ENCODE data around the gene OR6J1.

Gene OR6J1

DNA sequence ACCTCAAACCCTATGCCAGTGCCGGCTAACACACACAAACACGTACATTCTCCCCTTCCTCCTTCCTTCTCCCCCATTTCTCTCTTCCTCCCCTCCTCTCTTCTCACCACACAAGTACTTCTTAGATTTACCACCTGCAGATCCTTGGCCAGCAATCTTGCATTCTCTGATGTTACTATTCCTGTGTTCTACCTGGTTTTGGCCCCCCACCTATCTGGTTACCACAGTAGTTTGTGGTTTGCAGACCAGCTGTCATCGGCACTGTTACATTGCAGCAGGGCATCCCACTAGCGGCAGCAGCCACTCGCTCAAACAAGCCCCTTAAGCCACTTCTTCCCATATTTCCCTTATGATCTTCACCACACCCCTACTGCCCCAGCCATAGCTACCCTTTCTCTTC is 42.2 kb downstream of the OR6J1 start:
- DNase-seq: no peak

DNA sequence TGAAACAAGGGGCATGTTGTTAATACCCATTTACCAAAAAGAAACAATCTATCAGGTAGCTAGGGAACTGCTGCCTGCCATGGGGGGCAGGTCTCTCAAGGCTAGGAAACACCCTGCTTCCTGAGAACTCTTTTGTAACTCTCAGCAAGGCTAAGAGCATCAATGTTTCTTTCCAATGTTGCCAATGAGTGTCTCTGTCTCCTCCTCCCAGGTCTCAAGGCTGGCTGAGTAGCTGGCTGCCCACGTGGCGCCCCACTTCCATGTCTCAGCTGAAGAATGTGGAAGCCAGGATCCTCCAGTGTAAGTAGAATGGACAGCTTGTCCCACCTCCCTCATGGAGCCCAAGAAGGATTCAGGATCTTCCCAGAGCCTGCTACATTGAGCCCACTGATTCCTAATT is 42.7 kb downstream of the OR6J1 start:
- DNase-seq: no peak

DNA sequence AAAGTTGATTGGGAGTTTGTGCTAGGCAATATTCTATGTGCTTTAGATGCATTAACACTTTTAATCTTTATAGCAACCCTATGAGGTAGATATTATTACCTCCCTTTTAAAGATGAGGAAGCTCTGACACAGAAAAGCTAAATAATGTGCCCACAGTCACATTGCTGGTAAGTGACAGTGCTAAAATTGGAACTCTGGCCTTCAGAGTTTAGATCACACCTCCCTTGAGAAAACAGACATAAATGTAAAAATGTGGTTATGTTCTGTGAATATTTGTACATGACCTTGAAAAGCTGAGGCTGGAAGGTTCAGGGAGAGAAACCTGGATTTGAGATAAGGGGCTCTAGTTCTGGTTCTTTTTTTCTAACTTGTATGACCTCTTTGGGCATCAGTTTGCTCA is 44.1 kb downstream of the OR6J1 start:
- no peak for DNase-seq

DNA sequence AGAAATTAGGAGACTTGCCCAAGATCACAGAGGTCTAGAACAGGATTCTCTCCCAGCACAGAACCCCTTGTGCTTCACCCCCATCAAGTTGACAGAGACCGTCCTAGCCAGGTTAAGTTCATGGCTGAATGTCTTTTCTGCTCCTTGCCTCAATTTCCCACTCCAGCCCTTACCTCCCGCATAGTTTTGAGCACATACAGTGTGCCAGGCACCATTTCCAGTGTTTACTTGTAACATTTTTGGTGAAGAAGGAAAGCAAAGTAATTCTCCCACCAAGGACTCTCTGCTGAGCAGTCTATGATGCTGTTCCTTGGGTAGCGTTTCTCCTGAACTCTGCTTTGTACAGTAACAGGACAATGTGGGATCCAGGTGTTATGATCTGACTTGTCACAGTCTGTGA is 44.8 kb downstream of the OR6J1 start:
- no peak for DNase-seq

DNA sequence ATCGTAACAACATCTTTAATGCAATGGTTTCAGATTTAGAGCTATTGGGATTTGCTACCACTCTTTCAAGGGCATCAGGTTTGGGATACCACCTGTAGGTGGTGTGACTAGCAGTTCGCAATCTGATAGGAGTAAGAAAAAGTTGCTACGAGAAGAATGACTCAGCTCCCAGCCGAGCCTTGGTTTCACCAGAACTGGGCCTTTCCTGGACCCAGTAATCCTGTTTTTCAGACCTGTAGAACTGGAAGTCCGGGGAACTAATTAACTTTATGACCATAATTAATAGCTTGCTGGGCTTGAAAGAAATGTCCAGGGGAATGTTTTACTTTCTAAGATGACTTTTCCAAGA is 45.3 kb downstream of the OR6J1 start:
- DNase-seq: peak; percentile 32

DNA sequence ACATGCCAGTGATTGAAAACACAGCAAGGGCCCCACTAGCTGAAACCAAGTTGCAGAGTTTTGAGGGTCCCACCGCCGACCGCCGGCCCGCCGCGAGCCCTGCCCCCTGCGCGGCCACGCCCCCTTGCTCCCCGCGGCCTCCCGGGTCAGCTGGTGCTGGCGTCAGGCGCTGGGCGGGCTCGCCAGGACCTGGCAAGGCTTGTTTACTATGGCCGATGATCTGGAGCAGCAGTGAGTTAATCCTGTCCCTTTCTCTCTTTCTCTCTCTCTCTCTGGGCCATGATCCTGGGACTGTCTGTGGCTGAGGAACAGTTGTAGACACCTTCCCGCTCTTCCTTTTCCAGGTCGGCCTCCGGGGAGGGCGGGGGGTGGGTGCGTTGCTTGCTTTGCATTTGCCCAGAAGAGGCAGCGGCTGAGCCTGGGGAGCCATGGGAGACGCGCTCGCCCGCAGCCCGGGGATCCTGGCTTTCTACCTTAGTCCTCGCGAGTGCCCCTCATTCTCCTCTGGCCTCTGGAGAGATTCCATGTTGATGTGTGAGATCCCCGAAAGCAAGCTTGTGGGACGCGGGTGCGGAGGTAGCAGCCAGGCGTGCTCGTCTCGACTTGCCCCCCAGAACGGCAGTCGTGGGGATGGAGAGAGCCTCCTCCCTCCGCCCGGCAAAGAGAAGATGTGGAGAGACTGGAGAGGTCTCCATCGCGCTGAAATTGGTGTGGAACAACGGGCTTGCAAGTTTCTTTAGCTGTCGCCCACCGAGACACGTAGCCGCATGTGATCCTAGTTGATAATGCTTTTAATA is 45.9 kb downstream of the OR6J1 start, which contains the start of gene ABHD4:
Gene ABHD4 (plus strand): TSS at position 202 of the 797 bp plus-strand sequence. CDS start 7 bp downstream, at position 209.
- peak; percentile 66 for DNase-seq

DNA sequence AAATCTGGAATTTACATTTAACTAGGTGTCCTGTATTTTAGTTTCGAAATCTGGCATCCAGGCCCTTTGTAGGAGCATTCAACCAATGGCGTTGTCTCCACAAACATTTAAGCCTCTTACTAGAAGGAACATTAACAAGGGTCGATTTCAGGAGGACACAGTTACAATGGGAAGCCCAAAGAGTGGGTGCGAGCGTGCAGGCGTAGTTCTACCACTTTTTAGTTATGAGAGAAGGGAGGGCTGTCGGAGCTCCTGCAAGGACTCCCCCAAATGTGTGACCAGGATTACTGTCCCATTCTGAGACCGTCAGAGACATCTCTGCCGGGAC is 46.4 kb downstream of the OR6J1 start:
- DNase-seq: peak; percentile 12

DNA sequence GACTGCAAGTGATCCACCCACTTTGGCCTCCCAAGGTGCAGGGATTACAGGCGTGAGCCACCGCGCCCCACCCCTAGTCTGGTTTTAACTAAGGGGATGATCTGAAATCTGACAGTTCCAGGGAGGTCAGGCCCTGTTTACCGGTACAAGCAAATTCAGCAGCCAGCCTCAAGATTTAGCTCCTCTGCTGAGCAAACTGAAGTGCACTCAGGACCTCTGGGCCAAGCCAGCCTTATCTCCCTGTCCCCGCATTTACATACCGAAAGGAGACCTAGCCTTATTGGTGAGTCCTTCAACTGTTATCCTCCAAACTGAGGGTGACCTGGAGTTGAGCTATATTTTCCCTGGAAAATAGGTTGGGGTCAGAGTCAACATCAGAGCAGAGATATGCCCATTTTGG is 46.9 kb downstream of the OR6J1 start:
- no peak for DNase-seq

DNA sequence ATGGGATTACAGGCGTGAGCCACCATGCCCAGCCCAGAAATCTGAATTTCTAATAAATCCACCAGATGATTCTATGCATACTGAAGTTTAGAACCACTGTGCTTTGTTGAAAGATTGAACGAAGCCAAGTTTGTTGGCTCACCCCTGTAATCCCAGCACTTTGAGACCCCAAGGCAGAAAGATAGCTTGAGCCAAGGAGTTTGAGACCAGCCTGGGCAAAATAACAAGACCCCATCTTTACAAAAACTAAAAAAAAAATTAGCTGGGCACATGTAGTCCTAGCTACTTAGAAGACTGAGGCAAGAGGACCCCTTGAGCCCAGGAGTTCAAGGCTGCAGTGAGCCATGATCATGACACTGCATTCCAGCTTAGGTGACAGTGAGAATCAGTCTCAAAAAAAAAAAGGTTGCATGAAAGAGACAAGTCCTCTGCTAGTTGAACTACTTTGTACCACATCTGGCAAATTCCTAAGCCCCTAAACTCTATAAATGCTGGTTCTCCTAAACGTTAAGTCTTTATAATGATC is 47.7 kb downstream of the OR6J1 start:
- DNase-seq: no peak

DNA sequence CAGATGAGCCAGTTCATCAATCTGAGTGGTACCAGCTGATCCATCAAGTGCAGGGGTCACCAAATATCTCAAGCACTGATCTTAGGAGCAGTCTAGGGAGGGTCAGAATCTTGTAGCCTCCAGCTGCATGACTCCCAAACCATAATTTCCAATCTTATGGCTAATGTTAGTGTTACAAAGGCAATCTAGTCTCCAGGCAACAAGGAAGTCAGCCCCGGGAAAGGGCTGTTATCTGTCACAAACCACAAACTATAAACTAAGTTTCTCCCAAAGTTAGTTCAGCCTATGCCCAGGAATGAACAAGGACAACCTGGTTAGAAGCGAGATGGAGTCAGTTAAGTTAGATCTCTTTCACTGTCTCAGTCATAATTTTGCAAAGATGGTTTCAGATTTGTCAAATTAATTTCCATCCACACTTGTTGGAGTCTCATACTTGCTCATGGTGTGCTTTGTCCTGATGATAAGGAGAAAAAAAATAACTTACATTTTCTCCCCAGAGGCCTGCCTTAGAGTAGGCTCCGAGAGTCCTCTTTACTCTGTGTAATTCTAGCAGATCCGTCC is 49.9 kb downstream of the OR6J1 start:
- DNase-seq: no peak

DNA sequence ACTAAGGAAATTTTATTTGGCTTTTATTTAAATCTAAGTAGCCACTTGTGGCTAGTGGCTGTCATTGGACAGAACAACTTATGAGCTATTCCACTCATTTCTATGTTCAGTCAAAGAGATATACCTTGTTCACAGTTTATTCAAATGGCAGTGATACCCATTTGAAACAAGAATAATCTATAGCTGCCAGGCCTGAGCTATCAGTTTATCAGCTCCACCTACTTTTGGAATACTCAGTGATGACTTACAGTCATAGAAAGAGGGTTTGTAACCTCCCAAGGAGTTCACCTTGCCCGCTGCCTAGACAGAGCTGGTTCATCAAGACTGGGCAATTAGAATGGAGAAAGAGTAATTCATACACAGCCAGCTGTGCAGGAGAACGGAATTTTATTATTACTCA is 50.6 kb downstream of the OR6J1 start:
- DNase-seq: no peak

DNA sequence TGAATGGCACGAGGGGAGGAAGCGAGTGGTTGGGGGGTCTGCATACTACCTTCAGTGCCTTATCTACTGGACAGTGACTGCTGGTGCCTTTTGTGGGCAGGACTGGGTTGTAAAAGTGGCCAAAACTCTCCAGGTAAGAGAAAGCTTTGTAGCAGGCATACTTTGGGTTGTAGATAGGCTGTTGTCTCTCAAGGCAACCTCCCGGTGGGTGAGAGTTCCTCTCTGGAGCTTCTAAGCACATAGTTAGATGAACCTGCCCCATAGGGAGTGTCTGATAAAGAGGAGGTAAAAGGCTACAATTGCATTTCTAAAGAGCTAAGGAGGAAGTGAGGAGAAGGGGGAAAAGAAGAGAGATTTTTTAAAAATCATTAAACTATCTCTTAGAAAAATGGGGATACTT is 51.0 kb downstream of the OR6J1 start:
- no peak for DNase-seq

DNA sequence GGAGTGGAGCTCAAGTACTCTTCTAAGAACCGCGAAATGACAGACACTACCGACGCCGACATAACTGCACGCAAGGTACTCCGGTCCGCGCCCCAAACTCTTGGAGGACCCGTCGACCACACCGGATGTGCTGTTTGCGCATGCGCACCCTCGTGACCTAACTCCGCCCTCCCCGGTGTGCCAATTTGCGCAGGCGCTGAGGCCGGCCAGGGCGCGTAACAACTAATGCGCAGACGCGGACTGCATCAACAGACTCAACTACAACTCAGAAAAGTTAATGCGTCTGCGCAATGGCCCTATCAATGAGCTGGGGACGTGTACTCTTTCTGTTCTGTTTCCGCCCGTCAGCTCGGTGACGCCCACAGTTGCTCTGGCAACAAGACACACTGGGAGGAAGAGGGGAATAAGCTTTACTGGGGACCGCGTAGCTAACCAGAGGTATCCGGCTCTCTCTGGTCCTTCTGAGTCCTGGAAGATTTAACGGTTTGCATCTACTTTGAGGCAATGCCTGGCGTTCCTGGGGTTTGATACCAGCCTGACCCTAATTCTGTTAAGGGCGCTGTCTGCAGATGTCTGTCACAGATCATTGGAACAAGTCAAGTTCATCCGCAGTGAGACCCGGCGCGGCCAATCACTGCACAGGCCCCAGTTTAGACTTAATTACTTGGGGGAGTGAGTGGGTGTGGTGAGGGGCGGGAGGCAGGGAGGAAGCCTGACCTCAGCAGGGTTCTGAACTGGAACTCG is 54.9 kb downstream of the OR6J1 start, which contains the start of gene DAD1:
Gene DAD1 (minus strand): TSS at position 129 of the 744 bp plus-strand sequence. CDS start 67 bp downstream, at position 62.
- peak; percentile 100 for DNase-seq

DNA sequence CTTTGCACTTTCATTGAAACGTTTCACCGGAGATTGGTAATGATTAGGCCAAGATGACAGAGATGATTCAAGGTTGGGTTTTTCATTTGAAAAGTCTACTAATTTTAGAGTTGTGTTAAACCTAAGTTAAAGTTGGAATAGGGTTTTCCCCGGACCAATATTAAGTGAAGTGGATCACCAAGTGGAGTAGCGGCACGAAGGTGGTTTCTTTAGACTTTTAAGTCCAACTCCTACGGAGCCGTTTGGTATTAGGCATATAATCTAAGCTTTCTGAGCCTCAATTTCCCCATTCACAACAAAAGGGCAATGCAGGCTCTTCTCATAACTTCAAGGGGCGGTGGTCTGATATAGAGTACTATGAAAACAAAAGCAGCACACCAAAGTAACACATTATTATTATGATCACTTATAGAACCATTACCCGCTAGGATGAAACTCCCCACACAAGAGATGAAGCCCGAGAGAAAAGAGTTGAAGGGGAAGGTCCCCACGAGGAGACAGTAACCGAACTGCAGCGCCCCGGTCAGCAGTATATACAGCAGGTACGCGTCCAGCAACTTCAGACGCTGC is 55.5 kb downstream of the OR6J1 start:
- DNase-seq: peak; percentile 38

DNA sequence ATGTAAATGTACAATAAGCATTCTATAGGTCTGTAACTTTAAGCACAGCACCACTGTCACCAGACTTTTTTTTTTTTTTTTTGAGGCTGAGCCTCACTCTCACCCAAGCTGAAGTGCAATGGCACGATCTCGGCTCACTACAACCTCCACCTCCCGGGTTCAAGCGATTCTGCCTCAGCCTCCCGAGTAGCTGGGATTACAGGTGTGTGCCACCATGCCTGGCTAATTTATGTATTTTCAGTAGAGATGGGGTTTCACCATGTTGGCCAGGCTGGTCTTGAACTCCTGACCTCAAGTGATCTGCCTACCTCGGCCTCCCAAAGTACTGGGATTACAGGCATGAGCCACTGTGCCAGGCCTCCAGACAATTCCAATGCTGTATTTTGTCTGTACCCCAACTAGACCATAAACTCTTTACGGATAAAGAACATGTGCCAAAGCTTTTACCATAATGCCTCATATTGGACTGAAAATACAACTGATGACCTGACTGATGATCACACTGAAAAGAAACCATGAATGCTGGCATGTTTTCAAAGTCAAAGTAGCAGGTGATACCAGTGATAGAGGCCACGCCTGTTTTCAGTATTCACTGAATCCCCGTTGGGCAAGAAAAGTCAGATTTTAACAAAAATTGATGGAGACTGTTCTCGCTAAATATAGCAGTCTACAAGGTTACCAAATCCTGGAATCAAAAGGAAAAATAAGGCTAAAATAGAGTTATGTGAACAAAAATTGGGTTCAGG is 56.3 kb downstream of the OR6J1 start:
- DNase-seq: peak; percentile 53

DNA sequence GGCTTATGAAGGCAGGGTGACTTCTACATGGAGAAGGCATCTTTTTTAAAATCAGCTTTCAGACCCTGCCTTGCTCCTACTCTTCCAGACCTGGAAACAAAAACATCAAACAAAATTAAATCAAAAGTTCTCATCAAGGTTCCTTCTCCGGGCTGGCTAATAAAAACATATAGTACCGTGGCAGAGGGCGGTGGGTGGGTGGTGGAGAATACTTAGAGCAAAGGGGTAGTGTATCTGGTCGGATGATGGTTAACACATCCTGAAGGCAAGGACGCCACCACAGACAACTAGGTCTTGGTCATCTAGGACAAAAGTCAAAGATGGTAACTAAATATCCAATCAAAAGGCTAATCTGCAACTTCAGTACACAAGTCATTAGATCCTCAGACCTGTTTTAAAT is 56.9 kb downstream of the OR6J1 start:
- DNase-seq: no peak

DNA sequence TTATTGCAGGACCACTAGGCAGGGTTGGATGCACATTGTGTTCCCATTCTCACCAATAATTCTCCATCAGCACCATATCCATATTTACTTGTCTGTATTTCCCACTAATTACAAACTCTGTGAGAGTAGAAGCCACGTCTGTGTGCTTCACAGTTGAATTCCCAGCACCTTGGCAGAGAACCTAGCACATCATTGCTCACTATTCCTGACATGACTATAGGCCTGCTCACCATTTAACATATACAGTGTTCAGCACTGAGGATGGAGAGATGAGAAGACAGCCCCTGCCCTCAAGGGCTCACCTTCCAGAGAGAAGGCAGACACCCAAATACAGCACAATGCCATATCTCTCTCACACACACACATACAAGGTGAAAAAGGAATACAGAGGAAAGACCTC is 60.2 kb downstream of the OR6J1 start:
- DNase-seq: no peak

All from CD4-positive, alpha-beta T cell treated with Interleukin-21 for 1 hour (primary cell).